Activated naive CD4-positive, alpha-beta T cell treated with anti-CD3 and anti-CD28 coated beads, Interleukin-2, amount 50 U/mL, for 24 hours (primary cell): ENCODE results near the gene C11orf97.
A peak's percentile ranks its signal among the peaks of the same experiment; 100 is the strongest.
"Not testable (repeated sequence)": the region's sequence is repeated elsewhere in the genome, so short reads cannot be mapped to it uniquely, and the experiment has no call there.

Experiments
- H3K27ac Mint-ChIP-seq: one replicate; pipeline ENCODE4 v1.8.0; 2021; ENCODE audit warnings: mild to moderate bottlenecking, mixed read lengths
- H3K27me3 Mint-ChIP-seq: one replicate; pipeline ENCODE4 v1.8.0; 2021; ENCODE audit warnings: mixed read lengths
- H3K36me3 Mint-ChIP-seq: one replicate; pipeline ENCODE4 v1.8.0; 2021; ENCODE audit warnings: mixed read lengths
- H3K4me1 Mint-ChIP-seq: one replicate; pipeline ENCODE4 v1.8.0; 2021; ENCODE audit warnings: mixed read lengths
- H3K4me3 Mint-ChIP-seq: one replicate; pipeline ENCODE4 v1.8.0; 2021; ENCODE audit warnings: mild to moderate bottlenecking, mixed read lengths
- H3K9me3 Mint-ChIP-seq: one replicate; pipeline ENCODE4 v1.8.0; 2021; ENCODE audit warnings: mixed read lengths

The C11orf97 gene

DNA sequence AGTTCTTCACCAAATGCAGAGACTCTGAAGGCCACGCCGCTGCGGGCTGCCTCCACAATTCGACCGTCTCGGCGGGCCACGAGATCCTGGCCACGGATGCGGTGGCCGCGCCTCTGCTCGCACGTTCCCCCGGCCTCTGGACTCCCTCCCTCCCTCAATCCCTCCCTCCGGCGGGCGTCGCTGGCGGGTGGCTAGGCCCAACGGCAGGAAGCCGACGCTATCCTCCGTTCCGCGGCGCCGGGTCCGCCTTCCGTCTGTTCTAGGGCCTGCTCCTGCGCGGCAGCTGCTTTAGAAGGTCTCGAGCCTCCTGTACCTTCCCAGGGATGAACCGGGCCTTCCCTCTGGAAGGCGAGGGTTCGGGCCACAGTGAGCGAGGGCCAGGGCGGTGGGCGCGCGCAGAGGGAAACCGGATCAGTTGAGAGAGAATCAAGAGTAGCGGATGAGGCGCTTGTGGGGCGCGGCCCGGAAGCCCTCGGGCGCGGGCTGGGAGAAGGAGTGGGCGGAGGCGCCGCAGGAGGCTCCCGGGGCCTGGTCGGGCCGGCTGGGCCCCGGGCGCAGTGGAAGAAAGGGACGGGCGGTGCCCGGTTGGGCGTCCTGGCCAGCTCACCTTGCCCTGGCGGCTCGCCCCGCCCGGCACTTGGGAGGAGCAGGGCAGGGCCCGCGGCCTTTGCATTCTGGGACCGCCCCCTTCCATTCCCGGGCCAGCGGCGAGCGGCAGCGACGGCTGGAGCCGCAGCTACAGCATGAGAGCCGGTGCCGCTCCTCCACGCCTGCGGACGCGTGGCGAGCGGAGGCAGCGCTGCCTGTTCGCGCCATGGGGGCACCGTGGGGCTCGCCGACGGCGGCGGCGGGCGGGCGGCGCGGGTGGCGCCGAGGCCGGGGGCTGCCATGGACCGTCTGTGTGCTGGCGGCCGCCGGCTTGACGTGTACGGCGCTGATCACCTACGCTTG lies 31.7 kb downstream of the C11orf97 start, which contains the start of gene FUT4:
TSS of gene FUT4 (plus strand) at position 227 of the 951 bp plus-strand sequence. CDS start at position 440, 213 bp downstream.
- H3K9me3 Mint-ChIP-seq: no peaks in the 10 kb centered on the region
- H3K4me3 Mint-ChIP-seq: peak within 1 kb of the TSS; percentile 99
- peaks cover 44% of the 10 kb centered on the region for H3K4me1 Mint-ChIP-seq
- peak within 1 kb of the TSS; percentile 99 for H3K27ac Mint-ChIP-seq
- H3K27me3 Mint-ChIP-seq: peaks cover 3% of the 10 kb centered on the region
- H3K36me3 Mint-ChIP-seq: no peaks in the 10 kb centered on the region

DNA sequence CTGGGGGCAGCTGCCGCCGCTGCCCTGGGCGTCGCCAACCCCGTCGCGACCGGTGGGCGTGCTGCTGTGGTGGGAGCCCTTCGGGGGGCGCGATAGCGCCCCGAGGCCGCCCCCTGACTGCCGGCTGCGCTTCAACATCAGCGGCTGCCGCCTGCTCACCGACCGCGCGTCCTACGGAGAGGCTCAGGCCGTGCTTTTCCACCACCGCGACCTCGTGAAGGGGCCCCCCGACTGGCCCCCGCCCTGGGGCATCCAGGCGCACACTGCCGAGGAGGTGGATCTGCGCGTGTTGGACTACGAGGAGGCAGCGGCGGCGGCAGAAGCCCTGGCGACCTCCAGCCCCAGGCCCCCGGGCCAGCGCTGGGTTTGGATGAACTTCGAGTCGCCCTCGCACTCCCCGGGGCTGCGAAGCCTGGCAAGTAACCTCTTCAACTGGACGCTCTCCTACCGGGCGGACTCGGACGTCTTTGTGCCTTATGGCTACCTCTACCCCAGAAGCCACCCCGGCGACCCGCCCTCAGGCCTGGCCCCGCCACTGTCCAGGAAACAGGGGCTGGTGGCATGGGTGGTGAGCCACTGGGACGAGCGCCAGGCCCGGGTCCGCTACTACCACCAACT lies 32.5 kb downstream of the C11orf97 start:
- H3K27ac Mint-ChIP-seq: peak overlapping the region; percentile 12
- no peaks in the 10 kb centered on the region for H3K27me3 Mint-ChIP-seq
- H3K36me3 Mint-ChIP-seq: no peaks in the 10 kb centered on the region
- H3K4me1 Mint-ChIP-seq: peaks cover 51% of the 10 kb centered on the region
- peak overlapping the region; percentile 79 for H3K4me3 Mint-ChIP-seq
- H3K9me3 Mint-ChIP-seq: no peaks in the 10 kb centered on the region

DNA sequence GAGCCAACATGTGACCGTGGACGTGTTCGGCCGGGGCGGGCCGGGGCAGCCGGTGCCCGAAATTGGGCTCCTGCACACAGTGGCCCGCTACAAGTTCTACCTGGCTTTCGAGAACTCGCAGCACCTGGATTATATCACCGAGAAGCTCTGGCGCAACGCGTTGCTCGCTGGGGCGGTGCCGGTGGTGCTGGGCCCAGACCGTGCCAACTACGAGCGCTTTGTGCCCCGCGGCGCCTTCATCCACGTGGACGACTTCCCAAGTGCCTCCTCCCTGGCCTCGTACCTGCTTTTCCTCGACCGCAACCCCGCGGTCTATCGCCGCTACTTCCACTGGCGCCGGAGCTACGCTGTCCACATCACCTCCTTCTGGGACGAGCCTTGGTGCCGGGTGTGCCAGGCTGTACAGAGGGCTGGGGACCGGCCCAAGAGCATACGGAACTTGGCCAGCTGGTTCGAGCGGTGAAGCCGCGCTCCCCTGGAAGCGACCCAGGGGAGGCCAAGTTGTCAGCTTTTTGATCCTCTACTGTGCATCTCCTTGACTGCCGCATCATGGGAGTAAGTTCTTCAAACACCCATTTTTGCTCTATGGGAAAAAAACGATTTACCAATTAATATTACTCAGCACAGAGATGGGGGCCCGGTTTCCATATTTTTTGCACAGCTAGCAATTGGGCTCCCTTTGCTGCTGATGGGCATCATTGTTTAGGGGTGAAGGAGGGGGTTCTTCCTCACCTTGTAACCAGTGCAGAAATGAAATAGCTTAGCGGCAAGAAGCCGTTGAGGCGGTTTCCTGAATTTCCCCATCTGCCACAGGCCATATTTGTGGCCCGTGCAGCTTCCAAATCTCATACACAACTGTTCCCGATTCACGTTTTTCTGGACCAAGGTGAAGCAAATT lies 33.3 kb downstream of the C11orf97 start:
- Mint-ChIP-seq H3K4me3 (peak overlapping the region; percentile 79), H3K9me3 (no peaks in the 10 kb centered on the region), H3K4me1 (peaks cover 58% of the 10 kb centered on the region), H3K36me3 (no peaks in the 10 kb centered on the region), H3K27me3 (no peaks in the 10 kb centered on the region), H3K27ac (peak overlapping the region; percentile 77)

DNA sequence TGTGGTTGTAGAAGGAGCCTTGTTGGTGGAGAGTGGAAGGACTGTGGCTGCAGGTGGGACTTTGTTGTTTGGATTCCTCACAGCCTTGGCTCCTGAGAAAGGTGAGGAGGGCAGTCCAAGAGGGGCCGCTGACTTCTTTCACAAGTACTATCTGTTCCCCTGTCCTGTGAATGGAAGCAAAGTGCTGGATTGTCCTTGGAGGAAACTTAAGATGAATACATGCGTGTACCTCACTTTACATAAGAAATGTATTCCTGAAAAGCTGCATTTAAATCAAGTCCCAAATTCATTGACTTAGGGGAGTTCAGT lies 33.9 kb downstream of the C11orf97 start:
- H3K27ac Mint-ChIP-seq: no peak overlapping the region
- H3K27me3 Mint-ChIP-seq: no peaks in the 10 kb centered on the region
- H3K4me3 Mint-ChIP-seq: peak overlapping the region; percentile 79
- H3K4me1 Mint-ChIP-seq: peaks cover 60% of the 10 kb centered on the region
- no peaks in the 10 kb centered on the region for H3K36me3 Mint-ChIP-seq
- H3K9me3 Mint-ChIP-seq: no peaks in the 10 kb centered on the region

DNA sequence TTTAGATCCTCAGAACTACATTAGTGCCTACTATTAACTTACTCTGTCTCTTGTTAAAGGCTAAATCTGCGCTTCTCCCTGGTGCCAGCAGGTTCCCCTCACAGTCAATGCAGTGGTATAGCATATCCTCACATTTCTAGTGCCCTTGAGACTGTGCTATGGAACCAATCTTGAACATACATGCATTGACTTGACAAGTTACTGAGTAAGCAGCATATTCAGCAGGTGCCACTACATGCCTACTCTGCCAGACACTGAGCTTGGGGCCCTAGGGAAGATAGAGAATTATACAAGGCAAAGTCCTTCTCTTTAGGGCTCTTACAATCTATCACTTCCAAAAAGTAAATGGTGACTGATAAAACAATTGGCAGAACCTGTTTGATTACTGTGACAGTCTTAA lies 34.6 kb downstream of the C11orf97 start:
- H3K4me3 Mint-ChIP-seq: peak overlapping the region; percentile 30
- no peaks in the 10 kb centered on the region for H3K36me3 Mint-ChIP-seq
- H3K4me1 Mint-ChIP-seq: peaks cover 60% of the 10 kb centered on the region
- no peaks in the 10 kb centered on the region for H3K27me3 Mint-ChIP-seq
- H3K9me3 Mint-ChIP-seq: no peaks in the 10 kb centered on the region
- no peak overlapping the region for H3K27ac Mint-ChIP-seq

DNA sequence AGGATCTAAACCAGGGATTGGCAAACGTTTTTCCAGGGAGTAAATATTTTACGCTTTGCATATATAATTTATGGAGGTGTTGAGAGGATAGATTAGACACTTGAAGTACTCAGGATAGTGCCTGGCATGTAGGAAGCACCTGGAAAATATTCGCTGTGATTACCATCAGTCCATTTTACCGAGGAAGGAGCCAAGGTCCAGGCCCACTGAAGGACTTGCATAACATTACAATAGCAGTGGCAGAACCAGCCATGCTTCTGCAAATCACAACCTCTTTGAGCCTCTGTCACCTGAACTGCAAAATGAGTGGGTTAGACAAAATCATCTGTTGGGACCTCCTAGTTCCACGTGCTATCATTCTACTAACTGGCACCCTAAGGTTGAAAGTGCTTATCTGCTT lies 36.9 kb downstream of the C11orf97 start:
- Mint-ChIP-seq H3K27ac (no peak overlapping the region), H3K4me1 (peaks cover 49% of the 10 kb centered on the region), H3K4me3 (no peak overlapping the region), H3K9me3 (no peaks in the 10 kb centered on the region), H3K36me3 (no peaks in the 10 kb centered on the region), H3K27me3 (no peaks in the 10 kb centered on the region)

DNA sequence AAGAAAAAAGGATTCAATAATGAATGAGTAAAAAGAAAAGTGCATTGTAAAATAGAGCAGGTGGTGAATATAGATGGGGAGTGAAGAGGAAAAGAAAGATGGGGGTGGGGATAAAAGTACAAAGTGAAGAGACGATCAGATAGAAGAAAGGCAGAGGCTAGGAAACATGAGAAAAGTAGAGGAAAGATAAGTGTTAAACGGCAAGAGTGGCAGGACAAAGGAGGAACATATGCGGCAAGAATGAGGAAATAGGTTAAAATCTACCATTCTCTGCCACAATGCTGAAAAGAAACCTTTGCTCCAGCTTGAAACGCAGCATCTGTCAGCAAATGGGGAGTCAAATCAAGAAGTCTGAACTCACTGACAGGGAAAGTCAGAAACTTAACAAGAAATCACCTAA lies 38.3 kb downstream of the C11orf97 start:
- Mint-ChIP-seq H3K4me3 (no peak overlapping the region), H3K27me3 (no peaks in the 10 kb centered on the region)

DNA sequence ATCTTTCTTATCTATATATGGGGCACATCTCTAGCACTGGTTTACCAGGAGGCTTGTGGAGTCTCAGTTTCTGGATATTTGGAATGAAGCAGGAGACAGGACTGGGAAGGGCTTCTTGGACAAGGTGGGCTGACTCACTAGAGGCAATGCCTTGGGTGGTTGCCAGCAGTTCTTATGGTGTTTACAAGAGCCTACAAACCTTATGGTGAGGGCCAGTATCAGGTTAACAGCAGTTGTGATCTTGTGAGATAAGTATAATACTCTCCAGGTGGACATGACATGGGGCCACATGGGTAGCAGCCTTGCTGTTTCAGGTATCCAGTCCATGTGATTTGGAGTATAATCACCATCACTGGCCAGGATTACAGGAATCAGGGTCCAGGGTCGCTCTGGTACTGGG lies 41.7 kb downstream of the C11orf97 start:
- Mint-ChIP-seq H3K36me3 (no peaks in the 10 kb centered on the region), H3K27ac (no peak overlapping the region), H3K27me3 (no peaks in the 10 kb centered on the region), H3K4me1 (peaks cover 16% of the 10 kb centered on the region), H3K4me3 (no peak overlapping the region), H3K9me3 (no peaks in the 10 kb centered on the region)

More for the DNA sequence above, 38.3 kb downstream of the C11orf97 start:
- Mint-ChIP-seq H3K4me1 (peaks cover 47% of the 10 kb centered on the region), H3K9me3 (no peaks in the 10 kb centered on the region), H3K27ac (no peak overlapping the region), H3K36me3 (no peaks in the 10 kb centered on the region)

DNA sequence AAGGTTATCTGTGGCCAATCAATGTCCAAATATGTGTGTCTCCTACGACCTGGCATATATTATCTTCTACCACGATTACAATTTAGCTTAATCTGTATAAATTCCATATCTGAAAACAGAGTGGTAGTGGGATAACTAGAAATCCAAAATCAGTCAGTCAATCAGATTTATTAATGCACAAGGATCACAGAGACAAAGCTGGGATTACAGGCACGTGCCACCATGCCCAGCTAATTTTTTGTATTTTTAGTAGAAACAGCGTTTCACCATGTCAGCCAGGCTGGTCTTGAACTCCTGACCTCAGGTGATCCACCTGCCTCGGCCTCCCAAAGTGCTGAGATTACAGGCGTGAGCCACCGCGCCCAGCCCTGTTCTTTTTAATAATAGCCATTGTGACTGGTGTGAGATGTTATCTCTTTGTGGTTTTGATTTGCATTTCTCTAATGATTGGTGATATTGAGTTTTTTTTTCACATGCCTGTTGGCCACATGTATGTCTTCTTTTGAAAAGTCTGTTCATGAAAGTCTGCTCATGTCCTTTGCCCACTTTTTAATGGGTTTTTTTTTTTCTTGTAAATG lies 43.6 kb downstream of the C11orf97 start:
- H3K9me3 Mint-ChIP-seq, H3K4me1 Mint-ChIP-seq, H3K27ac Mint-ChIP-seq, H3K36me3 Mint-ChIP-seq, H3K27me3 Mint-ChIP-seq, H3K4me3 Mint-ChIP-seq: not testable (repeated sequence)

DNA sequence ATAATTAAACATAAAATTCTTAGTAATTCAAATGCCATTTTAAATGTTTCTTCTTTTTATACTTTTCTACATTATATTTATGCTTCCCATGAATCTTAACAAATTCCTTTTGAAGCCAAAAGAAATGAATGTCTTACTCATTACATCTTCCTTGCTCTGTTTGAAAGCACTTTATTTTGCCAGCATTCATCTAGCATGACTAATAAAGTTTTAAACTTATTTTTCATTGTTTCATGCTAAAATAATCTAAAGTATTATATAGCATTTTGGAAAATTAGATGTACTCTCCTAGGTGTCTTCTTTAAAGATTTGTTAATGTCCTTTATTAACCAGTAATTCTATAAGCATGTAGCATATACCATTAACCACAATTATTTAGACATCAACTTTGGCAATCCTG lies 45.2 kb downstream of the C11orf97 start:
- Mint-ChIP-seq H3K27ac (no peak overlapping the region), H3K36me3 (no peaks in the 10 kb centered on the region), H3K4me3 (no peak overlapping the region), H3K27me3 (no peaks in the 10 kb centered on the region), H3K9me3 (no peaks in the 10 kb centered on the region), H3K4me1 (no peaks in the 10 kb centered on the region)

DNA sequence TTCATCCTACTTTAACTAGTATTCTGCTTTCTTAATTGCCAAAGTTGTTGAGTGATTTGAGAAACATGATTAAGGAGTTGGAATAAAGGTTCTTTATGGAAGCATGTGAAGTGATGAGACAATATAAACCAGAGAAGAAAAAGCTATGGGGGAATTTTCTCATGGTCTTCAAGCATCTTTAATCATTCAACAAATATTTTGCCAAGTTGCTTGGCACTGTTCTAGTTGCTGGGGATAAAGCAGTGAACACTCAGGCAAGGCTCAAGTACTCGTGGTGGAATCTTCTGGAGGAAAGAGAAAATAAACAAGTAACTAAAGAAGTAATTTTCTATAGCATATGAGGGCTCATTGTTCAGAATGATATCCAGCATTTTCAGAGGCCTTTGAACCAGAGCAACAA lies 45.7 kb downstream of the C11orf97 start:
- Mint-ChIP-seq H3K36me3 (no peaks in the 10 kb centered on the region), H3K27ac (no peak overlapping the region), H3K27me3 (no peaks in the 10 kb centered on the region), H3K4me3 (no peak overlapping the region), H3K4me1 (no peaks in the 10 kb centered on the region), H3K9me3 (no peaks in the 10 kb centered on the region)

DNA sequence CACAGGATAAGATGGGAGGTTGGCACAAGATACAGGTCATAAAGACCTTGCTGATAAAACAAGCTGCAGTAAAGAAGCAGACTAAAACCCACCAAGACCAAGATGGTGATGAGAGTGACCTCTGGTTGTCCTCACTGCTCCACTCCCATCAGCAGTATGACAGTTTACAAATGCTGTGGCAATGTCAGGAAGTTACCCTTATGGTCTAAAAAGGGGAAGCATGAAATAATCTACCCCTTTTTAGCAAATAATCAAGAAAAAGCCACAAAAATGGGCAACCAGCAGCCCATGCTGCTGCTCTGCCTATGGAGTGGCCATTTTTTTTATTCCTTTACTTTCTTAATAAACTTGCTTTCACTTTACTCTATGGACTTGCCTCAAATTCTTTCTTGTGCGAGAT lies 46.2 kb downstream of the C11orf97 start:
- no peaks in the 10 kb centered on the region for H3K27me3 Mint-ChIP-seq
- no peak overlapping the region for H3K4me3 Mint-ChIP-seq
- no peak overlapping the region for H3K27ac Mint-ChIP-seq
- H3K9me3 Mint-ChIP-seq: no peaks in the 10 kb centered on the region
- H3K4me1 Mint-ChIP-seq: no peaks in the 10 kb centered on the region
- H3K36me3 Mint-ChIP-seq: no peaks in the 10 kb centered on the region

DNA sequence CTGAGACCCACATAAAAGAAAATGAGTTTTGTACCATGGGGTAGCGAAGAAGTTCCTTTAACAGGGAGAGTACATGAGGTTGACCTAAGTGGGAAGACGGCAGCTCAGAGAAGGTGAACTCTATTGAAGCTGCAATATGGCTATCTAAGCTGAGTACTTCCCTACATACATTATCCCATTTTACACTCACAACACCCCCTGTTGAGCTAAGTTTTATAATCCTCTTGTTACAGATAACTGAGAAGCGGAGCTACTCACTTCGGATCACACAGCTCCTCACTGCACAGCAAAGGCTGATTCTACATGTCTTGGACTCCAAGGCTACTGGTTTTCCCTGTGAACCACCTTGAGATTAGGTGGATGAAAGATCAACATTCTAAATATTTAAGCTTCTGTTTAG lies 46.7 kb downstream of the C11orf97 start:
- H3K4me3 Mint-ChIP-seq: no peak overlapping the region
- no peaks in the 10 kb centered on the region for H3K4me1 Mint-ChIP-seq
- no peak overlapping the region for H3K27ac Mint-ChIP-seq
- no peaks in the 10 kb centered on the region for H3K9me3 Mint-ChIP-seq
- H3K36me3 Mint-ChIP-seq: no peaks in the 10 kb centered on the region
- H3K27me3 Mint-ChIP-seq: no peaks in the 10 kb centered on the region

DNA sequence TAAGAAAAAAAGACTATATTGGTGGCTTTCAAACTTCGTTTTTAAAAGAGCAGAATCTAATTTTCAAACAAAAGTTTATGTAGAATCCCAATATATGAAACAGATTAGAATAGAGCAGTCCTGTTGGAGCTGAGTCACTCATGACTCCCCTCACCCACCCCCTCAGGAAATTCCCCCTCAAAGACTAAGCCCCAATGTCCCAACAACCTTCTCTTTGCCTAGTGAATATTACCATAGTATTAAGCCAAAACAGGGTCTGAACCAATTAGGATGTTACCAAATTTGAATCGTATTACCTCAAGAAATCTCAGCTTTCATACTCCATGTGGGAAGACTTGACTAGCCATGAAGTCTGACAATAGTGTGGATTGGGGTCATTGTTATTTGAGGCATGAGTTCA lies 47.1 kb downstream of the C11orf97 start:
- Mint-ChIP-seq H3K27ac (no peak overlapping the region), H3K27me3 (no peaks in the 10 kb centered on the region), H3K4me3 (no peak overlapping the region), H3K9me3 (no peaks in the 10 kb centered on the region), H3K4me1 (no peaks in the 10 kb centered on the region), H3K36me3 (no peaks in the 10 kb centered on the region)

DNA sequence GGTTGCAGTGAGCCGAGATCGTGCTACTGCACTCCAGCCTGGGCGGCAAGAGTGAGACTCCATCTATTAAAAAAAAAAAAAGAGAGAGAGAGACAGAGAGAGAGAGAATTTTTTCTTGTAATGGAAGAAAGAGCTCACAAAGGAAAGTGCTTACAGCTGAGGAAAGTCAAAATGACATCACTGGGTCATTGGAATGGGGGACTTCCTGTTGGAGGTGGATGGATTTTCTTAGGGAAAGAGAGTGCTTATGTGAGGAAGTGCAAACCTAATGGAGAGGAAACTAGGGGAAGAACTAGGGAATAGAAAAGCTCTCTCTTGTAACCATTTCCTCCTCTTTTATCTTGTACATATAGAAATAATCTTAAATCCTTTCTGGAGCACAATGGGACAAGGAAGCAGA lies 48.6 kb downstream of the C11orf97 start:
- no peaks in the 10 kb centered on the region for H3K9me3 Mint-ChIP-seq
- H3K36me3 Mint-ChIP-seq: no peaks in the 10 kb centered on the region
- H3K4me3 Mint-ChIP-seq: no peak overlapping the region
- no peaks in the 10 kb centered on the region for H3K27me3 Mint-ChIP-seq
- H3K27ac Mint-ChIP-seq: no peak overlapping the region
- no peaks in the 10 kb centered on the region for H3K4me1 Mint-ChIP-seq
